Lung (tissue), 12 donors: Measurements from ENCODE around the gene CCL15. TPM values are rescaled to one million over a fixed set of nuclear protein-coding genes. Genes with fewer than 3 reads are reported as not detected.
A peak's percentile ranks its signal among the peaks of the same experiment; 100 is the strongest.

ENCODE experiments used
- ATAC-seq: fragments of 200-7000 bp; cut with Tn5 transposase; one replicate; pipeline ENCODE4 v1.9.1; 2020; ENCODE audit warnings: moderate number of reproducible peaks; ENCODE audit not compliant: insufficient read depth, low FRiP score
- DNase-seq, 3 donors: peaks; one replicate each; pipeline ENCODE4 v3.0.0-alpha.2; 2013 to 2017
- H3K27ac ChIP-seq, 2 donors: one replicate each; pipeline ENCODE4 v1.5.1; 2013; ENCODE audit warnings: mild to moderate bottlenecking in 2 of 2, moderate library complexity in 2 of 2, control low read depth in 1 of 2, inconsistent platforms in 1 of 2, low read depth in 1 of 2, low read length in 1 of 2
- H3K27me3 ChIP-seq, 3 donors: one replicate each; pipeline ENCODE4 v1.5.1; 2013; ENCODE audit warnings: low read length in 2 of 3; ENCODE audit not compliant: control insufficient read depth in 3 of 3, insufficient read depth in 3 of 3
- H3K36me3 ChIP-seq, 4 donors: one replicate each; pipeline ENCODE4 v1.5.1; 2013; ENCODE audit warnings: low read length in 4 of 4, mild to moderate bottlenecking in 1 of 4, moderate library complexity in 1 of 4; ENCODE audit not compliant: control insufficient read depth in 4 of 4, insufficient read depth in 4 of 4
- H3K4me1 ChIP-seq, 5 donors: one replicate each; pipeline ENCODE4 v1.5.1; 2013; ENCODE audit warnings: low read length in 5 of 5, mild to moderate bottlenecking in 2 of 5, moderate library complexity in 1 of 5; ENCODE audit not compliant: control insufficient read depth in 5 of 5, insufficient read depth in 5 of 5
- H3K4me3 ChIP-seq: one replicate; pipeline ENCODE4 v1.5.1; 2013; ENCODE audit warnings: mild to moderate bottlenecking, control low read depth, moderate library complexity
- H3K9ac ChIP-seq, 2 donors: one replicate each; pipeline ENCODE4 v1.5.1; 2013; ENCODE audit warnings: low read length in 2 of 2, control low read depth in 1 of 2; ENCODE audit not compliant: insufficient read depth in 1 of 2
- H3K9me3 ChIP-seq, 4 donors: one replicate each; pipeline ENCODE4 v1.5.1; 2013; ENCODE audit warnings: low read length in 3 of 4, mild to moderate bottlenecking in 1 of 4, moderate library complexity in 1 of 4; ENCODE audit not compliant: control insufficient read depth in 4 of 4, insufficient read depth in 3 of 4
- CTCF ChIP-seq: IDR thresholded peaks from 2 replicates; pipeline ENCODE4 v1.5.1; 2012; ENCODE audit warnings: mild to moderate bottlenecking; ENCODE audit errors: control extremely low read depth, extremely low read depth
- WGBS, 2 donors: extraction: QIAGEN DNeasy Blood & Tissue Kit; methylation state at CpG; one replicate each; pipeline ENCODE4 v1.1.7; 2013; 5-methylcytosine and 5-hydroxymethylcytosine counted together
- polyA plus RNA-seq, 2 donors: library from polyadenylated mRNA; stranded (reverse); fragments of 200-250 nt; gene quantifications; one replicate each; pipeline ENCODE4 v1.2.1, GENCODE V29; 2013
- total RNA-seq, 2 donors: library from RNA; depleted of rRNA in 1 of 2; stranded (reverse); fragments of >200 nt in 1 of 2; gene quantifications; one replicate each; pipeline ENCODE4 v1.2.1, GENCODE V29; 2014 to 2021
- donor health status: control.
- donor health status: control.
- donor health status: Bipolar disorder and iron deficiency.
- donor health status: healthy.
- donor health status: DM: yes; HTN: yes; CAD: no.

CCL15 gene
- total and polyA plus RNA-seq, 4 donors: 0.84 to 1.4 (median 1.2) TPM

DNA sequence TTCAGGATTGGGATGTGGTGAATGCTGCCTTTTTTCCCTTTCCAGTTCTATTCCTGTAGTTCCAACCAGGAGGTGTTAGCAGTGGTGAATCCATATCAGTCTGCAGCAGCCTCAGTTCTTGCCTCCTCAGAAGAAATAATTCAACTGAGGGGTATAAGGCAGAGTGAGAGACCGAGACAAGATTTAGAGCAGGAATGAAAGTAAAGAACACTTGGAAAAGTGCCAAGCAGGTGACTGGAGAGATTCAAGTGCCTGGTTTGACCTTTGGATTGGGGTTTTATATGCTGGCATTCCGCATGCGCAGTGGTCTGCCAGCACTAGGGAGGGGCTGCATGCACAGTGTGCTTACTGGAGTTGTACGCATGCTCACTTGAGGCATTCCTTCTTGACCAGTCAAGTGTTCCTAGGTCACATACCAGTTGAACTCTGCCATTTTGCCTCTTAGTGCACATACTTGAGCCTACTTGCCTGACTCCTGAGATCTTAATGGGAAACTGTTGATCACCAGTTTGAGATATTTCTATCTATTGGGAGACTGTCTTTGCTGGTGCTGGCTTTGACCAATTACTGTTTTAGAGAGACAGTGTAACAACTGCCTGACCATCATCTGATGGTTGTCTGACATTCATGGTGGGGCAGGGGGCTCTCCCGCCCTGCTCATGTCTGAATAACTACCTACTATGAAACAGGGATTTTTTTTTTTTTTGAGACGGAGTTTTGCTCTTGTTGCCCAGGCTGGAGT is 680 bp upstream of the CCL15 start:
- no peak overlapping the region for H3K27ac ChIP-seq
- no peaks in the 10 kb centered on the region for H3K9me3 ChIP-seq
- peak; percentile 24 to 51 (median 38) for DNase-seq
- H3K9ac ChIP-seq: no peak overlapping the region
- no peaks in the 10 kb centered on the region for H3K36me3 ChIP-seq
- H3K4me3 ChIP-seq: no peak overlapping the region
- 83 to 89% methylated on average over 6 of the region's 6 CpGs for WGBS, 2 donors
- H3K4me1 ChIP-seq: peaks cover 0 to 9% (median 0%) of the 10 kb centered on the region in 5 donors
- H3K27me3 ChIP-seq: no peaks in the 10 kb centered on the region
- no peak for TF ChIP-seq CTCF
- no peak for ATAC-seq

GRCh38 chr17:36000732-36001109 is 632 bp downstream of the CCL15 start:
- no peaks in the 10 kb centered on the region for H3K27me3 ChIP-seq
- no peaks in the 10 kb centered on the region for H3K36me3 ChIP-seq
- TF ChIP-seq CTCF: no peak
- DNase-seq: no peak
- ATAC-seq: no peak
- 85 to 87% methylated on average over 6 of the region's 6 CpGs for WGBS, 2 donors
- H3K4me1 ChIP-seq: peaks cover 0 to 9% (median 0%) of the 10 kb centered on the region in 5 donors
- no peak overlapping the region for H3K27ac ChIP-seq
- H3K4me3 ChIP-seq: no peak overlapping the region
- no peaks in the 10 kb centered on the region for H3K9me3 ChIP-seq
- no peak overlapping the region for H3K9ac ChIP-seq

GRCh38 chr17:35998756-35999155 is 2.6 kb downstream of the CCL15 start:
- Histone ChIP-seq H3K27ac (no peak overlapping the region), H3K9ac (no peak overlapping the region), H3K4me1 (peaks cover 0 to 9% (median 0%) of the 10 kb centered on the region in 5 donors), H3K36me3 (no peaks in the 10 kb centered on the region), H3K4me3 (no peak overlapping the region), H3K9me3 (no peaks in the 10 kb centered on the region), H3K27me3 (no peaks in the 10 kb centered on the region)
- no peak for ATAC-seq
- no peak for DNase-seq
- TF ChIP-seq CTCF: no peak
- 85 to 100% methylated on average over 1 of the region's 1 CpG for WGBS, 2 donors
